Adrenal gland (tissue), 12 donors: ENCODE measurements around the gene MORN5. TPM values are rescaled to one million over a fixed set of nuclear protein-coding genes. Genes with fewer than 3 reads are reported as not detected.

Source experiments
- DNase-seq, 7 donors: peaks; one replicate each; pipeline ENCODE4 v3.0.0-alpha.2; 2019 to 2020
- H3K27ac ChIP-seq, 5 donors: fragments of 200-600 bp; sonication (generic) in 4 of 5; 1 replicate in 3 of 5; 2 replicates in 2 of 5; pipeline versions ENCODE4 v1.5.1 to v1.8.0; 2016 to 2020; ENCODE audit warnings: mild to moderate bottlenecking in 1 of 5
- H3K27me3 ChIP-seq: fragments of 200-600 bp; 2 replicates; pipeline ENCODE4 v1.8.0; 2021
- H3K36me3 ChIP-seq, 2 donors: fragments of 200-600 bp; replicated peaks in 1 of 2; 1 replicate in 1 of 2; 2 replicates in 1 of 2; pipeline versions ENCODE4 v1.5.1 to v1.8.0; 2018 to 2022
- H3K4me1 ChIP-seq, 2 donors: fragments of 200-600 bp; replicated peaks in 1 of 2; 1 replicate in 1 of 2; 2 replicates in 1 of 2; pipeline versions ENCODE4 v1.5.1 to v1.8.0; 2018 to 2021
- H3K4me3 ChIP-seq, 4 donors: fragments of 200-600 bp; sonication (generic) in 3 of 4; one replicate each; pipeline ENCODE4 v1.5.1; 2016 to 2018
- H3K9me3 ChIP-seq, 3 donors: fragments of 200-600 bp; sonication (generic) in 1 of 3; replicated peaks in 1 of 3; 1 replicate in 2 of 3; 2 replicates in 1 of 3; pipeline versions ENCODE4 v1.5.1 to v1.8.0; 2016 to 2021
- CTCF ChIP-seq, 6 experiments: fragments of 450-650 bp in 4 of 6; fragments of 200-600 bp in 2 of 6; sonication (generic) in 1 of 6; IDR thresholded peaks; 1 replicate in 5 of 6; 2 replicates in 1 of 6; pipeline versions ENCODE4 v1.5.1 to v1.8.0; 2016 to 2021; ENCODE audit warnings: antibody characterized with exemption in 6 of 6, mild to moderate bottlenecking in 2 of 6, moderate library complexity in 1 of 6
- POLR2A ChIP-seq, 2 donors: fragments of 450-650 bp; IDR thresholded peaks; one replicate each; pipeline ENCODE4 v1.6.1; 2017; ENCODE audit warnings: antibody characterized with exemption in 2 of 2, mild to moderate bottlenecking in 2 of 2, moderate library complexity in 1 of 2
- WGBS, 4 donors: extraction: QIAGEN DNeasy Blood & Tissue Kit in 2 of 4; methylation state at CpG; one replicate each; pipeline versions ENCODE4 v1.1.5 to v1.1.7; 2013 to 2017; 5-methylcytosine and 5-hydroxymethylcytosine counted together
- intact Hi-C, 2 donors: fragments of 100-400 bp; cut with DNase I; formaldehyde crosslinking; loops; one replicate each; pipeline versions ENCODE4 v1.14.1 to v1.15.0; 2022 to 2023
- polyA plus RNA-seq, 3 donors: library from polyadenylated mRNA; stranded (reverse); fragments of 200-250 nt in 2 of 3; fragments of 350-450 nt in 1 of 3; fragmentation: Illumina TruSeq in 1 of 3; extraction: RNeasy Lipid Tissue Mini Kit (QIAGEN cat#74804) in 1 of 3; gene quantifications; one replicate each; pipeline ENCODE4 v1.2.3, GENCODE V29; 2013 to 2014
- total RNA-seq, 9 donors: library from RNA; depleted of rRNA in 4 of 9; stranded (reverse); fragments of >200 nt in 4 of 9; fragments of 120-200 nt in 1 of 9; fragmentation: NEBNext Ultra II Directional in 1 of 9; extraction: Animal tissue kit (Norgen Biotek cat#: 25700) in 1 of 9; gene quantifications; one replicate each; pipeline versions ENCODE4 v1.1.0 to v1.2.4, GENCODE V29; 2013 to 2023
- donor health status: healthy with polysubstance abuse.
- donor health status: Bipolar disorder and iron deficiency.
- donor health status: DM: yes; HTN: yes; CAD: no.
- donor health status: DM: no; HTN: no; CAD: no.
- donor health status: DM: no; HTN: no; CAD: no.
- donor health status: DM: yes; HTN: yes; CAD: no.

Gene MORN5
- total and polyA plus RNA-seq, 12 donors: 0.78 to 1.7 (median 0.80) TPM; not detected in 8

GRCh38 chr9:122134822-122135528 lies 24.7 kb upstream of the MORN5 start:
- Histone ChIP-seq H3K27me3 (no peaks in the 10 kb centered on the region), H3K4me3 (no peak overlapping the region), H3K27ac (no peak overlapping the region), H3K9me3 (no peaks in the 10 kb centered on the region), H3K36me3 (no peaks in the 10 kb centered on the region), H3K4me1 (no peaks in the 10 kb centered on the region)
- peak in 1 of 7 donors; percentile 42 for DNase-seq
- intact Hi-C loops: no loop called here
- 49 to 78% (median 66%) methylated on average over 7 to 12 of the region's 12 CpGs for WGBS, 4 donors
- TF ChIP-seq POLR2A (IDR thresholded peaks at IDR 0.05) (no peak), CTCF (IDR thresholded peaks at IDR 0.05) (no peak)

GRCh38 chr9:122135529-122135859 lies 24.2 kb upstream of the MORN5 start:
- no peaks in the 10 kb centered on the region for H3K9me3 ChIP-seq
- DNase-seq: no peak
- no peak overlapping the region for H3K27ac ChIP-seq
- no peaks in the 10 kb centered on the region for H3K36me3 ChIP-seq
- TF ChIP-seq POLR2A (IDR thresholded peaks at IDR 0.05) (no peak), CTCF (IDR thresholded peaks at IDR 0.05) (no peak)
- intact Hi-C loops: no loop called here
- H3K27me3 ChIP-seq: no peaks in the 10 kb centered on the region
- 90 to 97% (median 93%) methylated on average over 6 to 7 of the region's 7 CpGs for WGBS, 4 donors
- H3K4me3 ChIP-seq: no peak overlapping the region
- no peaks in the 10 kb centered on the region for H3K4me1 ChIP-seq

GRCh38 chr9:122138560-122139268 lies 21.0 kb upstream of the MORN5 start:
- intact Hi-C loops: no loop called here
- no peaks in the 10 kb centered on the region for H3K27me3 ChIP-seq
- no peak for TF ChIP-seq POLR2A (IDR thresholded peaks at IDR 0.05)
- H3K36me3 ChIP-seq: peaks cover 0 to 10% of the 10 kb centered on the region in 2 donors
- WGBS, 4 donors: 75 to 87% (median 79%) methylated on average over 10 of the region's 10 CpGs
- no peaks in the 10 kb centered on the region for H3K9me3 ChIP-seq
- no peak overlapping the region for H3K27ac ChIP-seq
- H3K4me3 ChIP-seq: no peak overlapping the region
- H3K4me1 ChIP-seq: no peaks in the 10 kb centered on the region
- DNase-seq: no peak

GRCh38 chr9:122140368-122141193 lies 19.1 kb upstream of the MORN5 start:
- Histone ChIP-seq H3K4me3 (no peak overlapping the region), H3K27ac (peak overlapping the region in 1 of 5 donors; percentile 52), H3K4me1 (no peaks in the 10 kb centered on the region), H3K36me3 (peaks cover 0 to 29% of the 10 kb centered on the region in 2 donors), H3K9me3 (no peaks in the 10 kb centered on the region), H3K27me3 (no peaks in the 10 kb centered on the region)
- WGBS, 4 donors: 77 to 87% (median 83%) methylated on average over 8 of the region's 8 CpGs
- TF ChIP-seq POLR2A (IDR thresholded peaks at IDR 0.05) (no peak), CTCF (IDR thresholded peaks at IDR 0.05) (no peak)
- no peak for DNase-seq
- intact Hi-C loops: no loop called here
